ENCODE results near the gene SARDH. TPM values are rescaled to one million over a fixed set of nuclear protein-coding genes. Genes with fewer than 3 reads are reported as not detected.
A peak's percentile ranks its signal among the peaks of the same experiment; 100 is the strongest.

SARDH gene
- total RNA-seq, 2 experiments from 2014 or later, result 17.7 to 18.5 TPM

- TF ChIP-seq CTCF (IDR thresholded peaks at IDR 0.05), result no peak
- Histone ChIP-seq H3K4me3 (ENCODE audit: low read length) (no peak overlapping the region), H3K27me3 (ENCODE audit: control insufficient read depth in 1 of 2, insufficient read depth in 2 of 2, low read length in 2 of 2) (no peaks in the 10 kb centered on the region), H3K9me3 (ENCODE audit: control insufficient read depth in 1 of 2, insufficient read depth in 1 of 2, low read length in 2 of 2) (no peaks in the 10 kb centered on the region), H3K4me1 (ENCODE audit: insufficient read depth, low read length) (peaks cover 28% of the 10 kb centered on the region), H3K36me3 (ENCODE audit: insufficient read depth, low read length) (no peaks in the 10 kb centered on the region), H3K27ac (ENCODE audit: low read depth in 1 of 2, low read length in 2 of 2) (no peak overlapping the region)
- no peaks in the 10 kb centered on the region for H3K9me3 Mint-ChIP-seq
- DNase-seq (peak in 2 of 14 experiments; percentile 1 to 9), ATAC-seq (ENCODE audit: poor library complexity) (no peak)
- no peaks in the 10 kb centered on the region for H3K36me3 Mint-ChIP-seq (ENCODE audit: low read depth)
- CTCF ChIA-PET, result no interaction called here
- peaks cover 15% of the 10 kb centered on the region for H3K4me1 Mint-ChIP-seq (ENCODE audit: low read depth)
- H3K27me3 Mint-ChIP-seq, result no peaks in the 10 kb centered on the region
- intact Hi-C loops (cut with DNase I, micrococcal nuclease), result no loop called here
- H3K4me3 Mint-ChIP-seq, result no peak overlapping the region
- POLR2A ChIA-PET, result interaction anchor here (1.0 to 1.8 kb wide), 3 partner anchors 11 to 30 kb away, joined by 3 to 6 read pairs (median 3); no protein-coding TSS in a partner anchor
- H3K27ac Mint-ChIP-seq, result peak overlapping the region; percentile 33
Measured at GRCh38 chr9:133713960-133714495, 24.1 kb downstream of the SARDH start.

GRCh38 chr9:133713150-133713959 lies 24.8 kb downstream of the SARDH start:
- Histone ChIP-seq H3K4me3 (ENCODE audit: low read length) (no peak overlapping the region), H3K36me3 (ENCODE audit: insufficient read depth, low read length) (no peaks in the 10 kb centered on the region), H3K27ac (ENCODE audit: low read depth in 1 of 2, low read length in 2 of 2) (no peak overlapping the region), H3K27me3 (ENCODE audit: control insufficient read depth in 1 of 2, insufficient read depth in 2 of 2, low read length in 2 of 2) (no peaks in the 10 kb centered on the region), H3K4me1 (ENCODE audit: insufficient read depth, low read length) (peaks cover 35% of the 10 kb centered on the region), H3K9me3 (ENCODE audit: control insufficient read depth in 1 of 2, insufficient read depth in 1 of 2, low read length in 2 of 2) (no peaks in the 10 kb centered on the region)
- Mint-ChIP-seq H3K36me3 (ENCODE audit: low read depth) (no peaks in the 10 kb centered on the region), H3K27ac (no peak overlapping the region), H3K9me3 (no peaks in the 10 kb centered on the region), H3K4me1 (ENCODE audit: low read depth) (peaks cover 16% of the 10 kb centered on the region), H3K27me3 (no peaks in the 10 kb centered on the region), H3K4me3 (no peak overlapping the region)
- DNase-seq (peak in 1 of 14 experiments; percentile 17), ATAC-seq (ENCODE audit: poor library complexity) (no peak)
- intact Hi-C loops (cut with DNase I, micrococcal nuclease), result no loop called here
- ChIA-PET CTCF (no interaction called here), POLR2A (interaction anchor here (1.0 to 1.6 kb wide), 2 partner anchors 12 to 30 kb away, joined by 3 read pairs; no protein-coding TSS in a partner anchor)
- TF ChIP-seq CTCF (IDR thresholded peaks at IDR 0.05), result no peak

- H3K27ac Mint-ChIP-seq, result no peak overlapping the region
Measured at GRCh38 chr9:133712221-133713100, 25.7 kb downstream of the SARDH start.

More at GRCh38 chr9:133712221-133713100, 25.7 kb downstream of the SARDH start:
- DNase-seq (peak in 2 of 14 experiments; percentile 2 to 9), ATAC-seq (ENCODE audit: poor library complexity) (no peak)
- POLR2A ChIA-PET, result interaction anchor here (1.0 to 1.6 kb wide), 2 partner anchors 11 to 29 kb away, joined by 3 read pairs; no protein-coding TSS in a partner anchor
- peaks cover 19% of the 10 kb centered on the region for H3K4me1 Mint-ChIP-seq (ENCODE audit: low read depth)
- Histone ChIP-seq H3K27me3 (ENCODE audit: control insufficient read depth in 1 of 2, insufficient read depth in 2 of 2, low read length in 2 of 2) (no peaks in the 10 kb centered on the region), H3K27ac (ENCODE audit: low read depth in 1 of 2, low read length in 2 of 2) (no peak overlapping the region), H3K4me3 (ENCODE audit: low read length) (no peak overlapping the region), H3K4me1 (ENCODE audit: insufficient read depth, low read length) (peaks cover 44% of the 10 kb centered on the region), H3K9me3 (ENCODE audit: control insufficient read depth in 1 of 2, insufficient read depth in 1 of 2, low read length in 2 of 2) (no peaks in the 10 kb centered on the region), H3K36me3 (ENCODE audit: insufficient read depth, low read length) (no peaks in the 10 kb centered on the region)
- CTCF ChIA-PET, result no interaction called here
- no peak for TF ChIP-seq CTCF (IDR thresholded peaks at IDR 0.05)
- intact Hi-C loops (cut with DNase I, micrococcal nuclease), result no loop called here
- H3K9me3 Mint-ChIP-seq, result no peaks in the 10 kb centered on the region
- no peak overlapping the region for H3K4me3 Mint-ChIP-seq
- no peaks in the 10 kb centered on the region for H3K36me3 Mint-ChIP-seq (ENCODE audit: low read depth)
- no peaks in the 10 kb centered on the region for H3K27me3 Mint-ChIP-seq

All from CD4-positive, alpha-beta T cell (primary cell).